AG09309 (cell line): ENCODE results near the gene RCOR2.

Source experiments
- DNase-seq: peaks from one replicate; pipeline ENCODE4 v3.0.0-alpha.2; 2010; ENCODE audit warnings: low read depth
- H3K4me3 ChIP-seq: 2 replicates; pipeline ENCODE4 v1.5.1; 2011; ENCODE audit warnings: mild to moderate bottlenecking, low read depth, low read length, moderate library complexity; ENCODE audit not compliant: control insufficient read depth
- CTCF ChIP-seq: IDR thresholded peaks from 2 replicates; pipeline ENCODE4 v1.5.1; 2011; ENCODE audit warnings: mild to moderate bottlenecking, low read depth, low read length, inconsistent platforms; ENCODE audit not compliant: insufficient read depth, control insufficient read depth; ENCODE audit errors: missing control alignments

The RCOR2 gene

GRCh38 chr11:63907808-63908530, 9.0 kb downstream of the RCOR2 start:
- DNase-seq = no peak
- no peak overlapping the region for H3K4me3 ChIP-seq
- no peak for TF ChIP-seq CTCF

- no peak overlapping the region for H3K4me3 ChIP-seq
- DNase-seq = no peak
- TF ChIP-seq CTCF = no peak
Measured at GRCh38 chr11:63907063-63907462, 9.9 kb downstream of the RCOR2 start.

- no peak for TF ChIP-seq CTCF
- no peak overlapping the region for H3K4me3 ChIP-seq
- no peak for DNase-seq
Measured at GRCh38 chr11:63906585-63906984, 10.4 kb downstream of the RCOR2 start.

GRCh38 chr11:63906087-63906486, 10.9 kb downstream of the RCOR2 start:
- no peak overlapping the region for H3K4me3 ChIP-seq
- TF ChIP-seq CTCF = no peak
- no peak for DNase-seq

GRCh38 chr11:63905179-63905578, 11.8 kb downstream of the RCOR2 start:
- no peak overlapping the region for H3K4me3 ChIP-seq
- no peak for TF ChIP-seq CTCF
- no peak for DNase-seq

GRCh38 chr11:63904743-63905142, 12.2 kb downstream of the RCOR2 start:
- no peak for TF ChIP-seq CTCF
- no peak for DNase-seq
- H3K4me3 ChIP-seq = no peak overlapping the region
